ENCODE data around the gene OR2AT4.
"Not testable (repeated sequence)": the region's sequence is repeated elsewhere in the genome, so short reads cannot be mapped to it uniquely, and the experiment has no call there.

Gene OR2AT4

DNA sequence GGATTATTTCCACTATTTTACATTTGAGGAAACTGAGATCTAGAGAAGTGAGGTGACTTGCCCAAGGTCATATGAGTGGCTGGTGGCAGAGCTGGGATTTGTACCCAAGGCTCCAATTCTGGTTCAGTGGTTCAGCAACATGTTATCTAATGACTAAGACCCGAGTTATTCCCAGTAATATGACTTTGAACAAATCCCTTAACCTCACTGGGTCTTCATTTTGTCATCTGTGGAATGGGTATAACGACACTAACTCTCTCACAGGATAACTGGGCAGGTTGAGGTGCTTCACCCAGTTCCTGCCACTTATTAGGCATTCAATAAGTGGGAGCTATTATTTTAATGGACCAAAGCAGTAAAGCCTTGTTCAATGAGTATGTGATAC lies 489 bp upstream of the OR2AT4 start:
- no peak overlapping the region for H3K4me3 ChIP-seq (ENCODE audit: low read length, poor library complexity, severe bottlenecking)
- H3K4me1 ChIP-seq (ENCODE audit: insufficient read depth, low read length, poor library complexity, severe bottlenecking): no peaks in the 10 kb centered on the region
- no peaks in the 10 kb centered on the region for H3K9me3 ChIP-seq (ENCODE audit: insufficient read depth, low read depth, low read length)
- TF ChIP-seq, protein P1, sequence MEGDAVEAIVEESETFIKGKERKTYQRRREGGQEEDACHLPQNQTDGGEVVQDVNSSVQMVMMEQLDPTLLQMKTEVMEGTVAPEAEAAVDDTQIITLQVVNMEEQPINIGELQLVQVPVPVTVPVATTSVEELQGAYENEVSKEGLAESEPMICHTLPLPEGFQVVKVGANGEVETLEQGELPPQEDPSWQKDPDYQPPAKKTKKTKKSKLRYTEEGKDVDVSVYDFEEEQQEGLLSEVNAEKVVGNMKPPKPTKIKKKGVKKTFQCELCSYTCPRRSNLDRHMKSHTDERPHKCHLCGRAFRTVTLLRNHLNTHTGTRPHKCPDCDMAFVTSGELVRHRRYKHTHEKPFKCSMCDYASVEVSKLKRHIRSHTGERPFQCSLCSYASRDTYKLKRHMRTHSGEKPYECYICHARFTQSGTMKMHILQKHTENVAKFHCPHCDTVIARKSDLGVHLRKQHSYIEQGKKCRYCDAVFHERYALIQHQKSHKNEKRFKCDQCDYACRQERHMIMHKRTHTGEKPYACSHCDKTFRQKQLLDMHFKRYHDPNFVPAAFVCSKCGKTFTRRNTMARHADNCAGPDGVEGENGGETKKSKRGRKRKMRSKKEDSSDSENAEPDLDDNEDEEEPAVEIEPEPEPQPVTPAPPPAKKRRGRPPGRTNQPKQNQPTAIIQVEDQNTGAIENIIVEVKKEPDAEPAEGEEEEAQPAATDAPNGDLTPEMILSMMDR (conservative IDR thresholded peaks at IDR 0.05; ENCODE audit: low read length): no peak
- no peak for TF ChIP-seq EZH2phosphoT487 (IDR thresholded peaks at IDR 0.05; ENCODE audit: borderline replicate concordance)
- H3K79me2 ChIP-seq (ENCODE audit: insufficient read depth, low read length): no peaks in the 10 kb centered on the region
- no peak overlapping the region for H3K9ac ChIP-seq (ENCODE audit: low read depth, low read length, poor library complexity, severe bottlenecking)
- H4K20me1 ChIP-seq (ENCODE audit: insufficient read depth, low read length, poor library complexity, severe bottlenecking): no peaks in the 10 kb centered on the region
- no peaks in the 10 kb centered on the region for H3K9me2 ChIP-seq (replicated peaks; ENCODE audit: low read depth, low read length)
- H2AFZ ChIP-seq (ENCODE audit: low read length): no peak overlapping the region
- H3F3A ChIP-seq (ENCODE audit: low read depth): no peaks in the 10 kb centered on the region
- no peak overlapping the region for H3K4me2 ChIP-seq (ENCODE audit: low read depth, low read length, poor library complexity, severe bottlenecking)
- no peaks in the 10 kb centered on the region for H3K36me3 ChIP-seq (ENCODE audit: insufficient read depth, low read length)
- no peaks in the 10 kb centered on the region for H3K27me3 ChIP-seq (ENCODE audit: insufficient read depth, low read length, poor library complexity, severe bottlenecking)

DNA sequence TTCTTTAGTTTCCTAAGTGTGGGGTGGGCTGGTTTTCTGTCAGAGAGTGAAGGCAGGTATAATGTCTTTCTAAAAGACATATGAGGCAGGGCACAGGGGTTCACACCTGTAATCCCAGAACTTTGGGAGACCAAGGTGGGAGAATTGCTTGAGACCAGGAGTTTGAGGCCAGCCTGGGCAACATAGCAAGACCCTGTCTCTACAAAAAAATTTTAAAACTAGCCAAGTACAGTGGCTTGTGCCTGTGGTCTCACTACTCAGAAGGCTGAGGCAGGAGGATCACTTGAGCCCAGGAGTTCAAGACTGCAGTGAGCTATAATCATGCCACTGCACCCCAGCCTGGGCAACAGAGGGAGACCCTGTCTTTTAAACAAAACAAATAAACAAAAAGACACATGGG lies 2.3 kb downstream of the OR2AT4 start:
- H3K9me2 ChIP-seq (replicated peaks; ENCODE audit: low read depth, low read length); H2AFZ ChIP-seq (ENCODE audit: low read length); H4K20me1 ChIP-seq (ENCODE audit: insufficient read depth, low read length, poor library complexity, severe bottlenecking); H3K36me3 ChIP-seq (ENCODE audit: insufficient read depth, low read length); H3F3A ChIP-seq (ENCODE audit: low read depth); H3K79me2 ChIP-seq (ENCODE audit: insufficient read depth, low read length); H3K27me3 ChIP-seq (ENCODE audit: insufficient read depth, low read length, poor library complexity, severe bottlenecking); H3K4me3 ChIP-seq (ENCODE audit: low read length, poor library complexity, severe bottlenecking); H3K9ac ChIP-seq (ENCODE audit: low read depth, low read length, poor library complexity, severe bottlenecking); H3K4me1 ChIP-seq (ENCODE audit: insufficient read depth, low read length, poor library complexity, severe bottlenecking); H3K4me2 ChIP-seq (ENCODE audit: low read depth, low read length, poor library complexity, severe bottlenecking): not testable (repeated sequence)
- H3K9me3 ChIP-seq (ENCODE audit: insufficient read depth, low read depth, low read length): peaks cover 11% of the 10 kb centered on the region

DNA sequence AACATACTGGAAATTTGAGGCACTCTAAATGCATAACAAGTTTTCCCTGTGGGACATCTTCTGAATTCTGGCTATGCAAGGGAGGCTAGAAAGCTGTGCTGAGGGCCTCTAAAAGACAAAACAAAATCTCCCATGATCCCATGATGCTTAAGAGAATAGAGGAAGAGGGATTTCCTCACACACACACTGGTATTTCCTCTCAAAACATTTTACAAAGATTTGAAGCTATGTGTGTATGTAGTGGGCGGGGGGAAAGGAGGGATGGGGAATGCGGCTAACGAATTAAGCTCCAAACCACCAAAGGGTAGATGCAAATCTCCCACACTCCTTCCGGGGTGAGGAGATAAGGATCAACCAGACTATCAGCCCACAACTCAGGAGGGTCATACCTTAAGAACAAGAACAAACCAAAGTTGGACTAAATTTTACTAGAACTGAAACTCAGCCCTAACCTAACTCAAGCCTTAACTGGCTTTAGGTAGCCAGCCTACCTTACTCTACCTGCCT lies 6.0 kb downstream of the OR2AT4 start:
- TF ChIP-seq, protein P1 (conservative IDR thresholded peaks at IDR 0.05; ENCODE audit: low read length): no peak

More for the DNA sequence above, 6.0 kb downstream of the OR2AT4 start:
- peaks cover 11% of the 10 kb centered on the region for H3K9me3 ChIP-seq (ENCODE audit: insufficient read depth, low read depth, low read length)
- H3K4me1 ChIP-seq (ENCODE audit: insufficient read depth, low read length, poor library complexity, severe bottlenecking): no peaks in the 10 kb centered on the region
- H3K9ac ChIP-seq (ENCODE audit: low read depth, low read length, poor library complexity, severe bottlenecking): no peak overlapping the region
- no peaks in the 10 kb centered on the region for H3K36me3 ChIP-seq (ENCODE audit: insufficient read depth, low read length)
- no peaks in the 10 kb centered on the region for H3F3A ChIP-seq (ENCODE audit: low read depth)
- H2AFZ ChIP-seq (ENCODE audit: low read length): no peak overlapping the region
- no peaks in the 10 kb centered on the region for H3K9me2 ChIP-seq (replicated peaks; ENCODE audit: low read depth, low read length)
- H3K4me2 ChIP-seq (ENCODE audit: low read depth, low read length, poor library complexity, severe bottlenecking): no peak overlapping the region
- no peak overlapping the region for H3K4me3 ChIP-seq (ENCODE audit: low read length, poor library complexity, severe bottlenecking)
- H3K79me2 ChIP-seq (ENCODE audit: insufficient read depth, low read length): no peaks in the 10 kb centered on the region
- H3K27me3 ChIP-seq (ENCODE audit: insufficient read depth, low read length, poor library complexity, severe bottlenecking): no peaks in the 10 kb centered on the region
- H4K20me1 ChIP-seq (ENCODE audit: insufficient read depth, low read length, poor library complexity, severe bottlenecking): no peaks in the 10 kb centered on the region

Data from Loucy (cell line).